Measurements from ENCODE around the gene OPN4.

DNA sequence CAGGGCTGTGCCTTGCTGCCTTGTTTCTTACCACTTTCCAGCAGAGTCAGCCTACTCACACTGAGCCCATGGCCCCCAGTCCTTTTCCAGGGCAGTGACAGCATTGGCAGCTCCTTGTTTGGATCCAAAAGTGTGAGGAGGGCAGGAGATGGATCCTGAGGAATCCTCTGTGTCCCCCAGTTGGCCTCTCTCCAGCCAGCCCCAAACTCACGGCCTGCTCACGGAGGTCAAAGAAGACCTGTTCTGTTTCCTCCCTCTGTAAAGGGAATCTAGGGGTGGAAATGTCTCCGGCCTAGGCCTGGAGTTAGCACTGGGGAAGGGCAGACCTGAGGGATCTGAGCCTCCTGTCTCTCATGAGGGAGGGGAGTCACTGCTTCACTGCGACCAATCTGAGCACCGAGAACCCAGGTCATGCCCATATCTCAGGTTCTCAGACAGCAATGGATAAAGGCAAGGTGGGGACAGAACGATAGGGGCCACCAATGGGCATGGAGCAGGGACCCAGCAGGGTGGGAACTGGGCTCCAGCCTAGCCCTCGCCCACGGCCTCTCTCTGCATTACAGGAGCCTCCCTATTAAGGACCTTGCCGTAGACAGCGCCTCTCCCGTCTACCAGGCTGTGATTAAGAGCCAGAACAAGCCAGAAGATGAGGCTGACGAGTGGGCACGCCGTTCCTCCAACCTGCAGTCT lies 37.1 kb downstream of the OPN4 start:
- TF ChIP-seq, protein P1, sequence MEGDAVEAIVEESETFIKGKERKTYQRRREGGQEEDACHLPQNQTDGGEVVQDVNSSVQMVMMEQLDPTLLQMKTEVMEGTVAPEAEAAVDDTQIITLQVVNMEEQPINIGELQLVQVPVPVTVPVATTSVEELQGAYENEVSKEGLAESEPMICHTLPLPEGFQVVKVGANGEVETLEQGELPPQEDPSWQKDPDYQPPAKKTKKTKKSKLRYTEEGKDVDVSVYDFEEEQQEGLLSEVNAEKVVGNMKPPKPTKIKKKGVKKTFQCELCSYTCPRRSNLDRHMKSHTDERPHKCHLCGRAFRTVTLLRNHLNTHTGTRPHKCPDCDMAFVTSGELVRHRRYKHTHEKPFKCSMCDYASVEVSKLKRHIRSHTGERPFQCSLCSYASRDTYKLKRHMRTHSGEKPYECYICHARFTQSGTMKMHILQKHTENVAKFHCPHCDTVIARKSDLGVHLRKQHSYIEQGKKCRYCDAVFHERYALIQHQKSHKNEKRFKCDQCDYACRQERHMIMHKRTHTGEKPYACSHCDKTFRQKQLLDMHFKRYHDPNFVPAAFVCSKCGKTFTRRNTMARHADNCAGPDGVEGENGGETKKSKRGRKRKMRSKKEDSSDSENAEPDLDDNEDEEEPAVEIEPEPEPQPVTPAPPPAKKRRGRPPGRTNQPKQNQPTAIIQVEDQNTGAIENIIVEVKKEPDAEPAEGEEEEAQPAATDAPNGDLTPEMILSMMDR (IDR thresholded peaks at IDR 0.05; ENCODE audit: insufficient read depth, low read depth, low read length) = no peak
- TF ChIP-seq EZH2 (IDR thresholded peaks at IDR 0.05; ENCODE audit: insufficient read depth, low read length) = no peak

All from astrocyte (in vitro differentiated cells and primary cell).